Right cardiac atrium (tissue), 5 donors: ENCODE measurements around the gene OR1G1. TPM values are rescaled to one million over a fixed set of nuclear protein-coding genes. Genes with fewer than 3 reads are reported as not detected.
"Not testable (repeated sequence)": the region's sequence is repeated elsewhere in the genome, so short reads cannot be mapped to it uniquely, and the experiment has no call there.

Experiments
- ATAC-seq, 2 donors: fragments of 200-7000 bp; cut with Tn5 transposase; one replicate each; pipeline versions ENCODE4 v1.8.0 to v1.9.1; 2020; ENCODE audit warnings: moderate library complexity in 2 of 2, mild to moderate bottlenecking in 1 of 2
- DNase-seq, 3 donors: peaks; one replicate each; pipeline ENCODE4 v3.0.0-alpha.2; 2020
- H3K27ac ChIP-seq: one replicate; pipeline ENCODE4 v1.5.1; 2013; ENCODE audit warnings: mild to moderate bottlenecking, low read length, control low read depth, moderate library complexity
- H3K27me3 ChIP-seq: one replicate; pipeline ENCODE4 v1.6.1; 2013; ENCODE audit not compliant: control insufficient read depth, insufficient read depth
- H3K4me1 ChIP-seq: one replicate; pipeline ENCODE4 v1.6.1; 2013; ENCODE audit warnings: low read length; ENCODE audit not compliant: control insufficient read depth, insufficient read depth
- H3K4me3 ChIP-seq: one replicate; pipeline ENCODE4 v1.5.1; 2013; ENCODE audit warnings: low read length, control low read depth
- H3K9me3 ChIP-seq: one replicate; pipeline ENCODE4 v1.6.1; 2013; ENCODE audit warnings: low read length; ENCODE audit not compliant: control insufficient read depth
- WGBS: extraction: QIAGEN DNeasy Blood & Tissue Kit; methylation state at CpG from one replicate; pipeline ENCODE4 v1.1.7; 2013; 5-methylcytosine and 5-hydroxymethylcytosine counted together
- intact Hi-C, 4 donors: fragments of 100-400 bp; cut with DNase I; formaldehyde crosslinking; loops; one replicate each; pipeline versions ENCODE4 v1.11.0 to v1.14.0; 2022 to 2023
- long read RNA-seq, 4 donors: library from polyadenylated mRNA; unstranded; transcript quantifications; one replicate each; pipeline ENCODE4 v2.0.0, GENCODE V29; 2020 to 2021
- polyA plus RNA-seq: library from polyadenylated mRNA; stranded (reverse); fragments of 200-250 nt; gene quantifications from one replicate; pipeline ENCODE4 v1.2.3, GENCODE V29; 2013
- total RNA-seq, 4 donors: library from RNA; stranded (reverse); fragmentation: NEBNext Ultra II Directional; extraction: Animal tissue kit (Norgen Biotek cat#: 25700); gene quantifications; one replicate each; pipeline ENCODE4 v1.2.1, GENCODE V29; 2021
- donor health status: healthy with polysubstance abuse.
- donor health status: DM: no; HTN: yes; CAD: no.
- donor health status: DM: no; HTN: no; CAD: no.
- donor health status: DM: no; HTN: yes; CAD: no; lungs with severe emphysema.
- donor health status: DM: yes; HTN: yes; CAD: no.

Gene OR1G1
- not detected for total RNA-seq
- not detected for polyA plus RNA-seq
- long read RNA-seq, donor 1 = 0 reads
- long read RNA-seq, donor 2 = 0 reads
- long read RNA-seq, donor 3 = 0 reads
- long read RNA-seq, donor 4 = 0 reads

DNA sequence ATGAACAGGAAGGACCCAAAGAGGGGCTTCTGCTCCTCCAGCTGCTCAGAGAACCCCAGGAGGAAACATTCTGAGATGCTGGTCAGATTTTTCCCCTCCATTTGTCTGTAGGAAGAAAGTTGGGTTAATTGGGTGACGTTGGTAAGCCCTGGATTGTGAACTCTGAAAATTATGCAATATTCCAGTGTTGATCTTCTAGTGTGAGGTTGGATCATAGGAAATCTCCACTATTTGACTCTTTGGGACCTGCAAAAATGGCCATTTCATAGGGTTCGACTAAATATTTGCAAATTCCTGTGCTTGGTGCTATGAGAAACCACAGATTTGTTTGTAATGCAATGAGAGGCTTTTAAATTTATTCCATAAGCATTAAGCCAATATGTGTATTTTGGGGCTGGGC lies at the start of gene OR1G1:
TSS of gene OR1G1 (minus strand) at position 101 of the 400 bp plus-strand sequence. CDS start at position 101, 0 bp downstream.
- ATAC-seq (no peak), DNase-seq (no peak)
- Histone ChIP-seq H3K27ac (no peak within 1 kb of the TSS), H3K9me3 (no peaks in the 10 kb centered on the region), H3K4me1 (no peaks in the 10 kb centered on the region), H3K4me3 (no peak within 1 kb of the TSS), H3K27me3 (no peaks in the 10 kb centered on the region)
- WGBS = 75% methylated on average over 2 of the region's 2 CpGs
- intact Hi-C loops = no loop called here

DNA sequence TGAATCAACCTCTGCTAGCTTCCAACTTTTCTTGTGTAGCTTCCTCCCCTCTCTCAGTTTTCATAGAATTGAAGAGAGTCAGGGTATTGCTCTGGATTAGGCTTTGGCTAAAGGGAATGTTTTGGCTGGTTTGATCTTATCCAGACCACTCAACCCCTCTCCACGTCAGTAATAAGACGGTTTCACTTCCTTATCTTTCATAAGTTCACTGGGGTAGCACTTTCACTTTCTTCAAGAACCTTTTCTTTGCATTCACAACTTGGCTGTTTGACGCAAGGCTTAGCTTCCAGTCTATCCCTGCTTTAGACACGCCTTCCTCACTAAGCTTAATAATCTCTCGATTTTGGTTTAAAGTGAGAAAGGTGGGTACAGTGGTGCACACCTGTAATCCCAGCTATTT lies 40.2 kb upstream of the OR1G1 start:
- DNase-seq (no peak), ATAC-seq (no peak)
- no peak overlapping the region for H3K27ac ChIP-seq
- intact Hi-C loops = no loop called here
- WGBS = 55% methylated on average over 5 of the region's 5 CpGs
- no peaks in the 10 kb centered on the region for H3K4me1 ChIP-seq
- H3K4me3 ChIP-seq = no peak overlapping the region
- no peaks in the 10 kb centered on the region for H3K27me3 ChIP-seq
- peaks cover 6% of the 10 kb centered on the region for H3K9me3 ChIP-seq

DNA sequence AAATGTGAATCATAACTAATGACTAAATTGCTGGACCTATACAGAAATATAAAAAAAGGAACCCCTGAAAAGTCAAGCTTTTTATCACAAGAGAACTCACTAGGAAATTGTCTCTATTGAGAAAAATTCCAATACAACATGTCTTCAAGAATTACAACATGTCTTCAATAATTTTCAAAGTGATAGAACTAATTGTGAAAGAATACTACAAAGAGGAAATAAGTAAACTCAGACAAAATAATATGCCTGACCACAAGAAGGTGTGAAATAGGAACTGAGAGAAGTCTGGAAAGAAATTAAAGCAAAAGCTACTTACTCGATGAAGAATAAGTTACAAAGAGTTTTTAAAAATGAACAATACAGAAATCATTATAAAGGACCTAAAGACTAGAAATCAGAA lies 29.9 kb upstream of the OR1G1 start:
- no peak overlapping the region for H3K4me3 ChIP-seq
- H3K27me3 ChIP-seq = no peaks in the 10 kb centered on the region
- 74% methylated on average over 1 of the region's 1 CpG for WGBS
- intact Hi-C loops = no loop called here
- ATAC-seq = no peak
- no peaks in the 10 kb centered on the region for H3K9me3 ChIP-seq
- no peaks in the 10 kb centered on the region for H3K4me1 ChIP-seq
- no peak for DNase-seq
- H3K27ac ChIP-seq = no peak overlapping the region

- H3K27me3 ChIP-seq, DNase-seq, intact Hi-C loops, H3K9me3 ChIP-seq, ATAC-seq, H3K4me3 ChIP-seq, H3K4me1 ChIP-seq, H3K27ac ChIP-seq: not testable (repeated sequence)
- 82% methylated on average over 2 of the region's 3 CpGs for WGBS
Observed at GRCh38 chr17:3137494-3137893, 10.1 kb upstream of the OR1G1 start.

DNA sequence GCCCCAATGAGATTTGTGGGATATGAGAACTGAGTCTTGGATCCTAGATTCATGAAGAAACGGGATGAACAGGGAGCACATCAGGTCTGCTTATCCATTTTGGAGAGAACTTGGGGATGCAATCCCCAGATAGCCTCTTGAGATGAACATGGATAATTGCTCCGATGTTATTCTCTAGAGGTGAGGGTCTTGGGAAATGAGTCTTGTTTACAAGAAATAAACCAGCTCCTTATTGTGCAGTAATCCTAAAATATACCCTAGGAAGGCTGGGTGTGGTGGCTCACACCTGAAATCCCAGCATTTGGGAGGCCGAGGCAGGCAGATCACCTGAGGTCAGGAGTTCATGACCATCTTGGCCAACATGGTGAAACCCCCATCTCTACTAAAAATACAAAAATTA lies 23.0 kb downstream of the OR1G1 start, which contains the start of gene OR1D2:
TSS of gene OR1D2 (minus strand) at position 101 of the 400 bp plus-strand sequence. CDS start 11,426 bp downstream, outside the sequence.
- ATAC-seq (no peak), DNase-seq (no peak)
- 70% methylated on average over 3 of the region's 3 CpGs for WGBS

More for the DNA sequence above, 23.0 kb downstream of the OR1G1 start, which contains the start of gene OR1D2:
- Histone ChIP-seq H3K27ac (no peak within 1 kb of the TSS), H3K4me1 (no peaks in the 10 kb centered on the region), H3K4me3 (no peak within 1 kb of the TSS), H3K9me3 (no peaks in the 10 kb centered on the region), H3K27me3 (no peaks in the 10 kb centered on the region)
- intact Hi-C loops = no loop called here

Other genes starting within 250 kb of the OR1G1 start
- not detected for gene OR1D5, start 63.9 kb downstream of the OR1G1 start, total RNA-seq
- gene OR1D5, start 63.9 kb downstream of the OR1G1 start, polyA plus RNA-seq = not detected
- not detected for gene OR1D2, start 23.1 kb downstream of the OR1G1 start, total RNA-seq
- not detected for gene OR1D2, start 23.1 kb downstream of the OR1G1 start, polyA plus RNA-seq
- gene OR1A2, start 70.0 kb upstream of the OR1G1 start, total RNA-seq = not detected
- gene OR1A2, start 70.0 kb upstream of the OR1G1 start, polyA plus RNA-seq = not detected
- gene OR1A1, start 80.1 kb upstream of the OR1G1 start, total RNA-seq = not detected
- gene OR1A1, start 80.1 kb upstream of the OR1G1 start, polyA plus RNA-seq = not detected
- not detected for gene OR3A1, start 170.8 kb upstream of the OR1G1 start, total RNA-seq
- not detected for gene OR3A1, start 170.8 kb upstream of the OR1G1 start, polyA plus RNA-seq